Common myeloid progenitor, CD34-positive (primary cell): ENCODE results near the gene EGFL8.

Experiments used
- CTCF ChIA-PET: fragments of 350-600 bp; sonication (Branson Sonifier 250); formaldehyde crosslinking; loops from one replicate; lab custom pipeline; 2021; ENCODE audit warnings: antibody characterized with exemption; lab: Charles Lee
- POLR2A ChIA-PET: fragments of 350-600 bp; sonication (Branson Sonifier 250); formaldehyde crosslinking; loops from one replicate; lab custom pipeline; 2021; ENCODE audit warnings: antibody characterized with exemption; lab: Charles Lee
- DNase-seq, 3 donors: peaks; one replicate each; pipeline versions ENCODE4 v3.0.0 to v3.0.0-alpha.2; 2013
- H3K27ac ChIP-seq, 2 experiments: 1 replicate in 1 of 2; 2 replicates in 1 of 2; pipeline ENCODE4 v1.7.0; 2013; ENCODE audit warnings: inconsistent platforms in 2 of 2, low read length in 2 of 2, mild to moderate bottlenecking in 2 of 2, low read depth in 1 of 2, moderate library complexity in 1 of 2; ENCODE audit not compliant: severe bottlenecking in 2 of 2, insufficient read depth in 1 of 2, poor library complexity in 1 of 2
- H3K27me3 ChIP-seq, 5 experiments: replicated peaks in 2 of 5; 1 replicate in 3 of 5; 2 replicates in 2 of 5; pipeline versions ENCODE4 v1.6.1 to v1.7.0; 2013; ENCODE audit warnings: low read length in 4 of 5, mild to moderate bottlenecking in 2 of 5, moderate library complexity in 2 of 5, inconsistent platforms in 1 of 5; ENCODE audit not compliant: insufficient read depth in 5 of 5, control insufficient read depth in 4 of 5
- H3K36me3 ChIP-seq, 4 experiments: 1 replicate in 2 of 4; 2 replicates in 2 of 4; pipeline versions ENCODE4 v1.6.1 to v1.7.0; 2013; ENCODE audit warnings: low read length in 3 of 4, control low read depth in 1 of 4, mild to moderate bottlenecking in 1 of 4; ENCODE audit not compliant: control insufficient read depth in 4 of 4, insufficient read depth in 4 of 4
- H3K4me1 ChIP-seq, 4 experiments: 1 replicate in 3 of 4; 2 replicates in 1 of 4; pipeline versions ENCODE4 v1.6.1 to v1.7.1; 2013; ENCODE audit warnings: low read length in 3 of 4, mild to moderate bottlenecking in 3 of 4, control low read depth in 1 of 4, inconsistent platforms in 1 of 4, moderate library complexity in 1 of 4; ENCODE audit not compliant: control insufficient read depth in 4 of 4, insufficient read depth in 4 of 4; ENCODE audit errors: control extremely low read depth in 1 of 4
- H3K4me3 ChIP-seq, 7 experiments: 1 replicate in 4 of 7; 2 replicates in 3 of 7; pipeline versions ENCODE4 v1.5.1 to v1.7.0; 2013; ENCODE audit warnings: mild to moderate bottlenecking in 7 of 7, low read length in 6 of 7, moderate library complexity in 6 of 7, inconsistent platforms in 2 of 7, low read depth in 2 of 7, control low read depth in 1 of 7; ENCODE audit not compliant: insufficient read depth in 4 of 7, control insufficient read depth in 1 of 7; ENCODE audit errors: extremely low read depth in 1 of 7
- H3K9me3 ChIP-seq, 5 experiments: 1 replicate in 4 of 5; 2 replicates in 1 of 5; pipeline versions ENCODE4 v1.6.1 to v1.7.1; 2013; ENCODE audit warnings: low read length in 4 of 5, mild to moderate bottlenecking in 2 of 5, inconsistent platforms in 1 of 5, low read depth in 1 of 5, moderate library complexity in 1 of 5; ENCODE audit not compliant: control insufficient read depth in 4 of 5, insufficient read depth in 2 of 5; ENCODE audit errors: control extremely low read depth in 1 of 5
- WGBS: methylation state at CpG from one replicate; pipeline ENCODE4 v1.1.5; 2013; ENCODE audit not compliant: insufficient coverage; 5-methylcytosine and 5-hydroxymethylcytosine counted together

Gene EGFL8

GRCh38 chr6:32153564-32154513, 10.6 kb upstream of the EGFL8 start, which contains the start of gene PPT2:
TSS of gene PPT2 (plus strand) at chr6:32154141. CDS start at chr6:32154595, 454 bp downstream.
- WGBS = 2% methylated on average over 34 of the region's 52 CpGs
- POLR2A ChIA-PET = interaction anchor here (0.8 to 1.1 kb wide), 2 partner anchors 36 to 39 kb away, joined by 3 to 4 read pairs; partner anchors contain the start of genes GPSM3 and PBX2

GRCh38 chr6:32154514-32155161, 9.8 kb upstream of the EGFL8 start:
- Histone ChIP-seq H3K4me1 (peaks cover 0 to 47% (median 34%) of the 10 kb centered on the region in 4 experiments), H3K9me3 (no peaks in the 10 kb centered on the region), H3K27me3 (peaks cover 0 to 15% (median 10%) of the 10 kb centered on the region in 5 experiments), H3K36me3 (peaks cover 5 to 31% (median 19%) of the 10 kb centered on the region in 4 experiments), H3K4me3 (peak overlapping the region; percentile 53 to 96 (median 85)), H3K27ac (peak overlapping the region; percentile 86 to 88)
- ChIA-PET CTCF (interaction anchor here (1.1 to 1.3 kb wide), 5 partner anchors 11 to 37 kb away, joined by 3 to 18 read pairs (median 8); partner anchors contain the start of genes EGFL8 and FKBPL), POLR2A (interaction anchor here (0.8 to 1.1 kb wide), 2 partner anchors 36 to 38 kb away, joined by 3 to 4 read pairs; partner anchors contain the start of genes GPSM3 and PBX2)
- peak; percentile 77 to 90 (median 85) for DNase-seq
- 3% methylated on average over 27 of the region's 34 CpGs for WGBS

More at GRCh38 chr6:32153564-32154513, 10.6 kb upstream of the EGFL8 start, which contains the start of gene PPT2:
- CTCF ChIA-PET = interaction anchor here (0.6 to 3.0 kb wide), 8 partner anchors 11 to 39 kb away, joined by 3 to 18 read pairs (median 6); partner anchors contain the start of genes EGFL8, FKBPL and GPSM3
- no peaks in the 10 kb centered on the region for H3K9me3 ChIP-seq
- H3K27ac ChIP-seq = peak within 1 kb of the TSS; percentile 86 to 88
- H3K4me3 ChIP-seq = peak within 1 kb of the TSS; percentile 53 to 96 (median 85)
- H3K4me1 ChIP-seq = peaks cover 0 to 51% (median 36%) of the 10 kb centered on the region in 4 experiments
- H3K27me3 ChIP-seq = peaks cover 0 to 21% (median 12%) of the 10 kb centered on the region in 5 experiments
- peak; percentile 93 to 97 (median 97) for DNase-seq
- peaks cover 5 to 28% (median 18%) of the 10 kb centered on the region in 4 experiments for H3K36me3 ChIP-seq

DNA sequence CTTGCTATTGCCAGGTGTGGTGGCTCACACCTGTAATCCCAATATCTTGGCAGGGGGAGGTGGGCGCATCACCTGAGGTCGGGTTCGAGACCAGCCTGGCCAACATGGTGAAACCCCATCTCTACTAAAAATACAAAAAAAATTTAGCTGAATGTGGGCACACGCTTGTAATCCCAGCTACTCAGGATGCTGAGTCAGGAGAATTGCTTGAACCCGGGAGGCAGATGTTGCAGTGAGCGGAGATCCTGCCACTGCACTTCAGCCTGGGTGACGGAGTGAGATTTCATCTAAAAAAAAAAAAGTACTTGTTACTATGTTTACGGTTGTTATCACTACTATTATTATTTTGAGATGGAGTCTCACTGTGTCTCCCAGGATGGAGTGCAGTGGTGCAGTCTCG, 7.5 kb upstream of the EGFL8 start:
- no peaks in the 10 kb centered on the region for H3K9me3 ChIP-seq
- H3K27me3 ChIP-seq = peaks cover 0 to 1% (median 0%) of the 10 kb centered on the region in 5 experiments
- H3K4me3 ChIP-seq = no peak overlapping the region
- H3K4me1 ChIP-seq = peaks cover 0 to 34% (median 31%) of the 10 kb centered on the region in 4 experiments
- POLR2A ChIA-PET = interaction anchor here (0.6 to 1.2 kb wide), 2 partner anchors 9 to 30 kb away, joined by 3 to 4 read pairs; no protein-coding TSS in a partner anchor
- peaks cover 5 to 31% (median 19%) of the 10 kb centered on the region in 4 experiments for H3K36me3 ChIP-seq
- no peak for DNase-seq
- H3K27ac ChIP-seq = no peak overlapping the region
- 96% methylated on average over 4 of the region's 9 CpGs for WGBS
- CTCF ChIA-PET = no interaction called here

GRCh38 chr6:32158052-32158451, 6.3 kb upstream of the EGFL8 start:
- ChIA-PET CTCF (interaction anchor here (0.8 to 3.4 kb wide), 6 partner anchors 9 to 123 kb away, joined by 3 to 13 read pairs (median 3); no protein-coding TSS in a partner anchor), POLR2A (interaction anchor here (1.2 kb wide), 1 partner anchor 29 kb away, joined by 4 read pairs; no protein-coding TSS in a partner anchor)
- H3K4me1 ChIP-seq = peaks cover 0 to 26% (median 22%) of the 10 kb centered on the region in 4 experiments
- no peak for DNase-seq
- no peak overlapping the region for H3K27ac ChIP-seq
- no peaks in the 10 kb centered on the region for H3K9me3 ChIP-seq
- no peaks in the 10 kb centered on the region for H3K27me3 ChIP-seq
- H3K36me3 ChIP-seq = peaks cover 5 to 39% (median 26%) of the 10 kb centered on the region in 4 experiments
- H3K4me3 ChIP-seq = no peak overlapping the region

DNA sequence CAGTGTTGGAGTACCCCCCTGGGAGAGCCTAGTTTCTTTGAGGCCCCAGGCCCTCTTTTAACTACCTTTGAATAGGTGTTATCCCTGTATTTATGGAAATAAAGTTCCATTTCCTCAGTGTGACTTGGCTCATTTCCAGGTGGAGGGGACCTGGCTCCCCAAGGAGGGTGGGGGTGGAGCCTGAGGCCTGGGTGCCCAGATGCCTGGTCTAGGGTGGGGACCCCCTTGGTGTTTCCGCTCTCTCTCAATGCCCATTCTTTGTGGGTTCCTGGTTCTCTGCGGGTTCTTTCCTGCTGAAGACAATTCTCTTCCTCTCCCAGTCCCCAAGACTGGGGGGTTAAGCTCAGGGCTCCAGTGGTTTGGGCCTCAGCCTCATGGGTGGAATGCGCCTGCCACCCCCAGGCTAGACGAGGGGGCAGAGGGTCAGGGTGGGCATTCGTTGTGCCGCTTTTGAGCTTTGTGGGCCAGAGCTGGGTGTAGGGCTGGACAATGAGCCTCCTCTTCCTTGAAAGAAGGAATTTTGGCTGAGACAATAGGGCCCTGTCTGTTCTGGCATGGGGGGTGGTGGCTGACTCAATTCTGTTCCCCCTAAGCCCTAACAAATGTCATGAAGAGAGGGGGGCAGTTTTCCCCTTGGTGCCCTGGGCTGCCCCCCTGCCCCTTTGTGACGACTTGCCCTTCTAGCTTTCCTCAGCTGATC, 686 bp upstream of the EGFL8 start:
- POLR2A ChIA-PET = no interaction called here
- Histone ChIP-seq H3K4me1 (no peaks in the 10 kb centered on the region), H3K27me3 (no peaks in the 10 kb centered on the region), H3K9me3 (no peaks in the 10 kb centered on the region), H3K27ac (no peak overlapping the region), H3K36me3 (peaks cover 7 to 55% (median 37%) of the 10 kb centered on the region in 4 experiments), H3K4me3 (no peak overlapping the region)
- CTCF ChIA-PET = interaction anchor here (0.6 to 1.9 kb wide), 5 partner anchors 9 to 94 kb away, joined by 3 to 4 read pairs (median 3); no protein-coding TSS in a partner anchor
- 93% methylated on average over 6 of the region's 7 CpGs for WGBS
- DNase-seq = no peak
